Esophagus muscularis mucosa (tissue), 4 donors: ENCODE measurements around the gene ACD. TPM values are rescaled to one million over a fixed set of nuclear protein-coding genes. Genes with fewer than 3 reads are reported as not detected.
A peak's percentile ranks its signal among the peaks of the same experiment; 100 is the strongest.

Source experiments
- DNase-seq: peaks from one replicate; pipeline ENCODE4 v3.0.0-alpha.2; 2017; ENCODE audit errors: extremely low spot score
- H3K27ac ChIP-seq, 4 donors: fragments of 200-600 bp; sonication (generic); replicated peaks in 1 of 4; 1 replicate in 3 of 4; 2 replicates in 1 of 4; pipeline ENCODE4 v1.5.1; 2016 to 2019; ENCODE audit warnings: mild to moderate bottlenecking in 1 of 4
- H3K27me3 ChIP-seq, 4 donors: fragments of 200-600 bp; sonication (generic); one replicate each; pipeline versions ENCODE4 v1.5.1 to v1.6.0; 2016 to 2019
- H3K36me3 ChIP-seq, 4 donors: fragments of 200-600 bp; sonication (generic); one replicate each; pipeline ENCODE4 v1.5.1; 2016 to 2019
- H3K4me1 ChIP-seq, 4 donors: fragments of 200-600 bp; sonication (generic); one replicate each; pipeline ENCODE4 v1.5.1; 2016 to 2019
- H3K4me3 ChIP-seq, 4 donors: fragments of 200-600 bp; sonication (generic); 1 replicate in 2 of 4; 2 replicates in 2 of 4; pipeline ENCODE4 v1.5.1; 2016 to 2019; ENCODE audit warnings: mild to moderate bottlenecking in 4 of 4, moderate library complexity in 1 of 4
- H3K9me3 ChIP-seq, 4 donors: fragments of 200-600 bp; sonication (generic); 1 replicate in 3 of 4; 2 replicates in 1 of 4; pipeline ENCODE4 v1.5.1; 2016 to 2019
- EP300 ChIP-seq: sonication (generic); formaldehyde crosslinking; IDR thresholded peaks from one replicate; pipeline ENCODE4 v1.6.1; 2017; ENCODE audit warnings: antibody characterized with exemption
- POLR2A ChIP-seq: fragments of 450-650 bp; IDR thresholded peaks from one replicate; pipeline ENCODE4 v1.6.1; 2017; ENCODE audit warnings: antibody characterized with exemption, moderate library complexity, mild to moderate bottlenecking, low read depth
- POLR2AphosphoS5 ChIP-seq, 2 donors: sonication (generic); formaldehyde crosslinking; IDR thresholded peaks; one replicate each; pipeline ENCODE4 v1.6.1; 2017; ENCODE audit warnings: antibody characterized with exemption in 2 of 2
- WGBS: methylation state at CpG from one replicate; pipeline ENCODE4 v1.1.5; 2018; 5-methylcytosine and 5-hydroxymethylcytosine counted together
- intact Hi-C: fragments of 100-400 bp; cut with DNase I; formaldehyde crosslinking; loops from one replicate; pipeline ENCODE4 v1.15.1; 2023
- total RNA-seq, 4 donors: library from RNA; depleted of rRNA; stranded (reverse); fragments of >200 nt; gene quantifications; one replicate each; pipeline versions ENCODE4 v1.1.0 to v1.2.1, GENCODE V29; 2016
- TF ChIP-seq, protein P1 (sequence below), 3 experiments: fragments of 200-600 bp in 2 of 3; fragments of 450-650 bp in 1 of 3; sonication (generic) in 2 of 3; IDR thresholded peaks; one replicate each; pipeline ENCODE4 v1.5.1; 2017 to 2019; ENCODE audit warnings: antibody characterized with exemption in 3 of 3, mild to moderate bottlenecking in 2 of 3, moderate library complexity in 1 of 3

ACD gene
- total RNA-seq, 4 donors from 2014 or later: 22.0 to 31.6 (median 29.3) TPM

DNA sequence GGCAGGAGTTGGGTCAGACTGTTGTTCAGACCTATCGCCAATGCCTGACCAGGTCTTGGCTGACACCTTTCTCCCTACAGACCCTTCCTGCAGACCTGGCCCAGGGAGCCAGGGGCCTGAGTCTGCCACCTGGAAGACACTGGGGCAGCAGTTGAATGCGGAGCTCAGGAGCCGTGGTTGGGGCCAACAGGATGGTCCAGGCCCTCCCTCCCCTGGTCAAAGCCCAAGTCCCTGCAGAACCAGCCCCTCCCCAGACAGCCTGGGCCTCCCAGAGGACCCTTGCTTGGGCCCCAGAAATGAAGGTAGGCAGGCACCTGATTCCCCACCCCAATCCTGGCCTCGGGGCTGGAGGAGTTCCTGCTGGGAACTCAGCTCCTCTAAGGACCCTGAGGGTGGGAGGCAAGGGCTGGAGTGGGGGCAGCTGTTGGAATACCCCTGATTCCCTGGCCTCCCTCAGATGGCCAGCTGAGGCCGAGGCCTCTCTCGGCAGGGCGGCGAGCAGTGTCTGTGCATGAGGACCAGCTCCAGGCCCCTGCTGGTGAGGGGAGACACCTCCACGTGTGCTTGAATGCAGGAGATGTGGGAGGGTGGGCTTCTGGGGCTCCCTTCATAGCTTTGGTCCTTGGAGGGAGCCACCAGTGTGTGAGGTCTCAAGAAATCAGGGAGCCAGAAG lies 3.6 kb downstream of the ACD start:
- no peak overlapping the region for H3K4me3 ChIP-seq
- intact Hi-C loops: no loop called here
- H3K27ac ChIP-seq: no peak overlapping the region
- peaks cover 0 to 24% (median 21%) of the 10 kb centered on the region in 4 donors for H3K36me3 ChIP-seq
- peaks cover 0 to 36% (median 31%) of the 10 kb centered on the region in 4 donors for H3K27me3 ChIP-seq
- H3K9me3 ChIP-seq: no peaks in the 10 kb centered on the region
- 78% methylated on average over 1 of the region's 9 CpGs for WGBS
- TF ChIP-seq, protein P1, sequence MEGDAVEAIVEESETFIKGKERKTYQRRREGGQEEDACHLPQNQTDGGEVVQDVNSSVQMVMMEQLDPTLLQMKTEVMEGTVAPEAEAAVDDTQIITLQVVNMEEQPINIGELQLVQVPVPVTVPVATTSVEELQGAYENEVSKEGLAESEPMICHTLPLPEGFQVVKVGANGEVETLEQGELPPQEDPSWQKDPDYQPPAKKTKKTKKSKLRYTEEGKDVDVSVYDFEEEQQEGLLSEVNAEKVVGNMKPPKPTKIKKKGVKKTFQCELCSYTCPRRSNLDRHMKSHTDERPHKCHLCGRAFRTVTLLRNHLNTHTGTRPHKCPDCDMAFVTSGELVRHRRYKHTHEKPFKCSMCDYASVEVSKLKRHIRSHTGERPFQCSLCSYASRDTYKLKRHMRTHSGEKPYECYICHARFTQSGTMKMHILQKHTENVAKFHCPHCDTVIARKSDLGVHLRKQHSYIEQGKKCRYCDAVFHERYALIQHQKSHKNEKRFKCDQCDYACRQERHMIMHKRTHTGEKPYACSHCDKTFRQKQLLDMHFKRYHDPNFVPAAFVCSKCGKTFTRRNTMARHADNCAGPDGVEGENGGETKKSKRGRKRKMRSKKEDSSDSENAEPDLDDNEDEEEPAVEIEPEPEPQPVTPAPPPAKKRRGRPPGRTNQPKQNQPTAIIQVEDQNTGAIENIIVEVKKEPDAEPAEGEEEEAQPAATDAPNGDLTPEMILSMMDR (IDR thresholded peaks at IDR 0.05): no peak
- TF ChIP-seq POLR2AphosphoS5 (IDR thresholded peaks at IDR 0.05) (no peak), POLR2A (no peak), EP300 (no peak)
- DNase-seq: no peak
- H3K4me1 ChIP-seq: peaks cover 23 to 46% (median 39%) of the 10 kb centered on the region in 4 donors

DNA sequence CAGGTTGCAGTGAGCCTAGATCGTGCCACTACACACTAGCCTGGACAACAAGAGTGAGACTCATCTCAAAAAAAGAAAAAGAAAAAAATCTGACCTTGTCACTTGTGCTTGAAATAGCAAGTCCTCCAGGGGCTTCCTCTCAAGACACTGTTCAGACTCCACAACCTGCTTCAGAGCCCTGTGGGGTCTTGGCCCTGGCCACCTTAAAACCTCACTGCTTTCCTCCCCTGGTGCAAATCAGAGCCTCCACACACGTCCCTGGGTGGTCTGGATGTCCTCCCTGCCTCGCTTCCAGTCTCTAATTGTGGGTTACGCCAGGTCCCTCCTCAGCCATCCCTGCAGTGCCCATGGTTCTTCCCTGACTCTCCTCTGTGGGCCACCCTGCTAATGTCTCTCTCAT lies 4.7 kb downstream of the ACD start:
- TF ChIP-seq POLR2AphosphoS5 (IDR thresholded peaks at IDR 0.05) (no peak), POLR2A (no peak), EP300 (no peak)
- TF ChIP-seq, protein P1 (IDR thresholded peaks at IDR 0.05): no peak
- Histone ChIP-seq H3K4me1 (peaks cover 18 to 40% (median 33%) of the 10 kb centered on the region in 4 donors), H3K9me3 (no peaks in the 10 kb centered on the region), H3K27me3 (peaks cover 0 to 47% (median 35%) of the 10 kb centered on the region in 4 donors), H3K27ac (no peak overlapping the region), H3K36me3 (peaks cover 0 to 24% (median 21%) of the 10 kb centered on the region in 4 donors), H3K4me3 (no peak overlapping the region)
- WGBS: 71% methylated on average over 4 of the region's 4 CpGs
- intact Hi-C loops: no loop called here
- DNase-seq: no peak

DNA sequence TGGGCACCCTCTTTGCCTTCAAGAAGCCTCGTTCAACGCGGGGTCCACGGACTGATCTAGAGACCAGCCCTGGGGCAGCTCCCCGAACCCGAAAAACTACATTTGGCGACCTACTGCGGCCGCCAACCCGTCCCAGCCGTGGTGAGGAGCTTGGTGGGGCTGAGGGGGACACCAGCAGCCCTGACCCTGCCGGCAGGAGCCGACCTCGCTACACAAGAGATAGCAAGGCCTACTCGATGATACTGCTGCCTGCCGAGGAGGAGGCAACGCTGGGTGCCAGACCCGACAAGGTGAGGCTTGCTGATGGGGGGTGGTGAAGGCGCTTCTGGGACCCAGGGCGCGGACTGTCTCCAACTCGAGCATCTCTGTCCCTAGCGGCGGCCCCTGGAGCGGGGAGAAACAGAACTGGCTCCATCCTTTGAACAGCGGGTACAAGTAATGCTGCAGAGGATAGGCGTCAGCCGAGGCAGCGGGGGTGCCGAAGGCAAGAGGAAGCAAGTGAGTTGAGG lies 5.6 kb downstream of the ACD start:
- 65% methylated on average over 7 of the region's 30 CpGs for WGBS
- peaks cover 0 to 56% (median 40%) of the 10 kb centered on the region in 4 donors for H3K27me3 ChIP-seq
- DNase-seq: no peak
- no peaks in the 10 kb centered on the region for H3K9me3 ChIP-seq
- peaks cover 16 to 40% (median 36%) of the 10 kb centered on the region in 4 donors for H3K4me1 ChIP-seq
- no peak for TF ChIP-seq POLR2A
- TF ChIP-seq, protein P1 (IDR thresholded peaks at IDR 0.05): no peak
- no peak for TF ChIP-seq EP300
- no peak for TF ChIP-seq POLR2AphosphoS5 (IDR thresholded peaks at IDR 0.05)
- intact Hi-C loops: no loop called here
- no peak overlapping the region for H3K27ac ChIP-seq
- H3K36me3 ChIP-seq: peaks cover 0 to 24% (median 21%) of the 10 kb centered on the region in 4 donors
- no peak overlapping the region for H3K4me3 ChIP-seq

DNA sequence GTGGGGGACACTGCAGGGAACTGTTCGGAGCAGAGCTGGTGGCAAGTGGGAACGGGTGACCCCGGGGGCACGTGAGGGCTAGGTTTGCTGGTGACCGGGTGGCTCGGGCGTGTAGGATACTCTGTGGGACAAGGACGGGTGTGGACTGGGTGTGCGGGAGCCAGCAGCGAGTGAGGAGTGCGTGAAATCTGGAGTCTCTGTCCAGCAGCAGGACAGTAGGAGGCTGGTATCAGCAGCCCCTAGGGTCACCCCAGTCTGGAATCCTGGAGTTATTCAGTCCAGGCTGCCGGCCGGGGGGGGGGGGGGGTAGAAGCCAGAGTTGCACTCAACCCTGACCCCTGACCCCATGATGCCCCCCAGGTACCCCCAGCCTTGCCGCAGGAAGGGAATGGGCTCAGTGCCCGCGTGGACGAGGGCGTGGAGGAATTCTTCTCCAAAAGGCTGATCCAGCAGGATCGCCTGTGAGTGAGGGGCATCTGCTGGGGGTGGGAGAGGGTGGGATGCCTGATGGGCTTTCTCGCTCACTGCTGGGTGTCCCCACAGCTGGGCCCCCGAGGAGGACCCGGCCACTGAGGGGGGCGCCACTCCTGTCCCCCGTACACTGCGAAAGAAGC lies 6.2 kb downstream of the ACD start:
- Histone ChIP-seq H3K4me1 (peaks cover 10 to 39% (median 34%) of the 10 kb centered on the region in 4 donors), H3K27ac (no peak overlapping the region), H3K27me3 (peaks cover 0 to 62% (median 45%) of the 10 kb centered on the region in 4 donors), H3K4me3 (peak overlapping the region; percentile 40 to 59 (median 45)), H3K36me3 (peaks cover 0 to 24% (median 21%) of the 10 kb centered on the region in 4 donors), H3K9me3 (no peaks in the 10 kb centered on the region)
- intact Hi-C loops: no loop called here
- 12% methylated on average over 7 of the region's 25 CpGs for WGBS
- no peak for DNase-seq
- TF ChIP-seq POLR2A (no peak), EP300 (no peak), POLR2AphosphoS5 (IDR thresholded peaks at IDR 0.05) (no peak)
- TF ChIP-seq, protein P1 (IDR thresholded peaks at IDR 0.05): no peak
